Colonic mucosa (tissue), 4 donors: ENCODE measurements around the gene MOB3C. TPM values are rescaled to one million over a fixed set of nuclear protein-coding genes. Genes with fewer than 3 reads are reported as not detected.

Experiments
- DNase-seq: peaks from one replicate; pipeline ENCODE4 v3.0.0-alpha.2; 2020
- H3K27ac ChIP-seq: fragments of 200-600 bp; one replicate; pipeline ENCODE4 v1.8.0; 2021
- H3K27me3 ChIP-seq: fragments of 200-600 bp; one replicate; pipeline ENCODE4 v1.8.0; 2021
- H3K36me3 ChIP-seq: fragments of 200-600 bp; one replicate; pipeline ENCODE4 v1.8.0; 2021
- H3K4me1 ChIP-seq: fragments of 200-600 bp; one replicate; pipeline ENCODE4 v1.8.0; 2021; ENCODE audit warnings: mild to moderate bottlenecking
- H3K4me3 ChIP-seq: fragments of 200-600 bp; one replicate; pipeline ENCODE4 v1.8.0; 2021
- H3K9ac ChIP-seq, 2 donors: one replicate each; pipeline ENCODE4 v1.7.0; 2013; ENCODE audit warnings: control low read depth in 2 of 2, low read depth in 2 of 2, low read length in 2 of 2
- H3K9me3 ChIP-seq: fragments of 200-600 bp; one replicate; pipeline ENCODE4 v1.8.0; 2021
- CTCF ChIP-seq: fragments of 200-600 bp; IDR thresholded peaks from one replicate; pipeline ENCODE4 v1.8.0; 2022; ENCODE audit warnings: antibody characterized with exemption, mild to moderate bottlenecking
- intact Hi-C: fragments of 100-400 bp; cut with DNase I; formaldehyde crosslinking; loops from one replicate; pipeline ENCODE4 v1.14.1; 2022
- total RNA-seq, 2 donors: library from RNA; stranded (reverse); fragmentation: NEBNext Ultra II Directional in 1 of 2; extraction: Animal tissue kit (Norgen Biotek cat#: 25700) in 1 of 2; gene quantifications; one replicate each; pipeline ENCODE4 v1.2.1, GENCODE V29; 2021
- donor health status: healthy.
- donor health status: DM: no; HTN: no; CAD: no.
- donor health status: DM: no; HTN: no; CAD: no.

MOB3C gene
- total RNA-seq, 2 donors from 2014 or later, result 11.8 to 16.3 TPM

DNA sequence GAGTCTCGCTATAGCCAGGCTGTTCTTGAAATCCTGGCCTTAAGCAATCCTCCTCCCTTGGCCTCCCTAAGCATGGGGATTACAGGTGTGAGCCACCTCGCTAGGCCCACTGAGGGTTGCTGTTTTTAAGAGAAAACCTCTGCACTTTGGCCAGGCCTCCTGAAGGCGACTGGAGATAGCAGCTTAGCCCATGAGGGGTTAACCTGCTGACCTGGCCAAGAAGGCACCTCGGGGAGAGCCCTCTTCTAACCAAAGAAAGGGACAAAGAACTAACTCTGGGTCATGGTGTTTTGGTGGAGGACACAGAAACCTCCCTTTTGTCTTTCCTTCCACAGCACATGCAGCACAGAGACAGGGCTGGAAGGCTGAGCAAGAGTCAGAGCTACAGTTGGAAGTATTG lies 47.5 kb downstream of the MOB3C start:
- H3K9ac ChIP-seq, result no peak overlapping the region
- no peaks in the 10 kb centered on the region for H3K4me1 ChIP-seq
- no peaks in the 10 kb centered on the region for H3K9me3 ChIP-seq
- no peak for TF ChIP-seq CTCF
- no peaks in the 10 kb centered on the region for H3K27me3 ChIP-seq
- no peak overlapping the region for H3K4me3 ChIP-seq
- DNase-seq, result no peak
- H3K27ac ChIP-seq, result no peak overlapping the region
- intact Hi-C loops, result no loop called here
- H3K36me3 ChIP-seq, result no peaks in the 10 kb centered on the region

GRCh38 chr1:46568461-46568891 lies 48.1 kb downstream of the MOB3C start:
- no peak for DNase-seq
- TF ChIP-seq CTCF, result no peak
- no peak overlapping the region for H3K9ac ChIP-seq
- H3K27me3 ChIP-seq, result no peaks in the 10 kb centered on the region
- H3K27ac ChIP-seq, result no peak overlapping the region
- H3K4me1 ChIP-seq, result no peaks in the 10 kb centered on the region
- H3K36me3 ChIP-seq, result no peaks in the 10 kb centered on the region
- no peaks in the 10 kb centered on the region for H3K9me3 ChIP-seq
- no peak overlapping the region for H3K4me3 ChIP-seq
- intact Hi-C loops, result no loop called here

- intact Hi-C loops, result no loop called here
- Histone ChIP-seq H3K36me3 (peaks cover 7% of the 10 kb centered on the region), H3K27me3 (no peaks in the 10 kb centered on the region), H3K9ac (no peak overlapping the region), H3K9me3 (no peaks in the 10 kb centered on the region), H3K4me1 (no peaks in the 10 kb centered on the region), H3K27ac (no peak overlapping the region), H3K4me3 (no peak overlapping the region)
- TF ChIP-seq CTCF, result no peak
- DNase-seq, result no peak
Observed at GRCh38 chr1:46563341-46563740, 53.3 kb downstream of the MOB3C start.

- Histone ChIP-seq H3K27ac (no peak overlapping the region), H3K27me3 (no peaks in the 10 kb centered on the region), H3K9me3 (no peaks in the 10 kb centered on the region), H3K9ac (no peak overlapping the region), H3K4me1 (no peaks in the 10 kb centered on the region), H3K36me3 (peaks cover 7% of the 10 kb centered on the region), H3K4me3 (no peak overlapping the region)
- DNase-seq, result no peak
- intact Hi-C loops, result no loop called here
- no peak for TF ChIP-seq CTCF
Observed at GRCh38 chr1:46562498-46562897, 54.1 kb downstream of the MOB3C start.

- H3K36me3 ChIP-seq, result peaks cover 7% of the 10 kb centered on the region
- H3K27me3 ChIP-seq, result no peaks in the 10 kb centered on the region
- H3K9ac ChIP-seq, result no peak overlapping the region
- H3K4me1 ChIP-seq, result no peaks in the 10 kb centered on the region
- no peak for TF ChIP-seq CTCF
- H3K4me3 ChIP-seq, result no peak overlapping the region
- intact Hi-C loops, result no loop called here
- no peaks in the 10 kb centered on the region for H3K9me3 ChIP-seq
- H3K27ac ChIP-seq, result no peak overlapping the region
- DNase-seq, result no peak
Observed at GRCh38 chr1:46558966-46559365, 57.6 kb downstream of the MOB3C start.
